ENCODE results near the gene FBXO48.

GRCh38 chr2:68476454-68476853 is 9.4 kb upstream of the FBXO48 start:
- TF ChIP-seq CTCF (conservative IDR thresholded peaks at IDR 0.05; ENCODE audit: low read length) (no peak), EZH2phosphoT487 (IDR thresholded peaks at IDR 0.05; ENCODE audit: borderline replicate concordance, low read depth, low read length) (no peak)
